NK-92 (cell line): ENCODE measurements around the gene INS.

Experiments used
- DNase-seq: peaks from one replicate; lab custom pipeline; 2025; ENCODE audit not compliant: unreplicated experiment; lab: John Stamatoyannopoulos, UW

Gene INS

GRCh38 chr11:2167141-2168045 lies 6.4 kb upstream of the INS start:
- no peak for DNase-seq

GRCh38 chr11:2166091-2166851 lies 5.3 kb upstream of the INS start:
- no peak for DNase-seq

DNA sequence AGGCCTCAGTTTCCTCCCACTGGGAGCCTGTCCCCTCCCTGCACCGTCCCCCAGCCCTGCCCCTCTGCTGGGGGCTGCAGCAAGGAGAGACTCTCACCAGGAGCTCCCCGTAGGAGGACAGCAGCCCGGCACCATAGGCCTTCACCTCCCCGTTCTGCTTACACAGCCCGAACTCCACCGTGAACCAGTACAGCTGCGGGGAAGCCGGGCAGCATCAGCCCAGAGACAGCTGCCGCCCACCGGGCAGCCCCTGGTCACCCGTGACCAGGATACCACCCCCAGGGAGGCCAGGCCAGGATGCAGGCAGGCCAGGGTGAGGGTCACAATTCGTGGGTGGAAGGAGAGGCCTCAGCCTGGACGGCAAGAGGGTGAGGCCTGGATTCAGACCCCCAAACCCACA lies 4.6 kb upstream of the INS start:
- no peak for DNase-seq

- no peak for DNase-seq
These were observed 4.0 kb upstream of the INS start for GRCh38 chr11:2164861-2165555.

- no peak for DNase-seq
These were observed 3.1 kb upstream of the INS start for GRCh38 chr11:2164081-2164480.

DNA sequence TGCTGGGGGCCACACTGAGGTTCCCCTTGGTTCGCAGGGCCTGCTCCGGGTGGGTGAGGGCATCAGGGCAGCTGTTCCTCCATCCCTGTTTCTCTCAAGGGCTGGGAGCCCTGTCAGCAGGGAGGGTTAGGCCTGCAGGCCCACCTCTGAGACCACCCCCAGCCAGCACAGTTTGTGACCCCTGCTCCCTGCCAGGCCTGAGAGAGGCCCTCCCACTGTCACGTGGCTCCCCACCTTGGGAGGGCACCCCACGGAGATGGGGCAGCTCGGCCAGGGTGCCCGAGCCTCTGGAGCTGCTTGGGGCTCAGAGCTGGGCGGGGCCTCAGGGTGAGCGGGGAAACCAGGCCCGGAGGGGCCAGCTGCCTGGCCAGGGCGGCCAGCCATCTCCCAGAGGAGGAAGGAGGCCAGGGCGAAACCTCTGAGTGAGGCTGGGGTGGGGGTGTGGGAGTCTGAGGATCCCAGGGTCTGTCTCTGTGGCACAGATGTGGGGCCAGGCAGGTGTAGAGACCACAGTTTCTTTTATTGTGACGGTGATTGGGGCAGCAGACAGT lies 2.5 kb upstream of the INS start:
- no peak for DNase-seq

- DNase-seq, result no peak
These were observed 1.2 kb downstream of the INS start for GRCh38 chr11:2159536-2160413.

DNA sequence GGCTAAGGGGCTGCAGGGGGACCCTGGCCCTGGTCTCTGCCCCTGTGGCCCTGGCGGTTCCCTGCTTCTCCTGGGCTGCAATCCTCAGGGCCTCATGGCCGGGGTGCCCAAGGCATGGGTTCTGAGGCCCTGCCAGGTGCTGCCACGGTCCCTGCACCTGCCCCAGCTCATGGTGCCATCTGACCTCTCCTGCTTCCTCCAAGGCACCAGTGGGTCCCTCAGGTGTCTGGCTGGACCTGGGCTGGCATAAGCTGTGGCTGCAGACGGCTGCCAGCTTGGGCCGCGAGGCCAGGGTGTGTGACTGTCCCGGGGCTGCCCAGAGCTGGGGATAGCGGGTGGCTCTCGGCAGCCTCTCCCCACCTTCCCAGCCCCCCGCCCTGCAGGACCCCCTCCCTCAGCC lies 2.0 kb downstream of the INS start:
- DNase-seq, result no peak

DNA sequence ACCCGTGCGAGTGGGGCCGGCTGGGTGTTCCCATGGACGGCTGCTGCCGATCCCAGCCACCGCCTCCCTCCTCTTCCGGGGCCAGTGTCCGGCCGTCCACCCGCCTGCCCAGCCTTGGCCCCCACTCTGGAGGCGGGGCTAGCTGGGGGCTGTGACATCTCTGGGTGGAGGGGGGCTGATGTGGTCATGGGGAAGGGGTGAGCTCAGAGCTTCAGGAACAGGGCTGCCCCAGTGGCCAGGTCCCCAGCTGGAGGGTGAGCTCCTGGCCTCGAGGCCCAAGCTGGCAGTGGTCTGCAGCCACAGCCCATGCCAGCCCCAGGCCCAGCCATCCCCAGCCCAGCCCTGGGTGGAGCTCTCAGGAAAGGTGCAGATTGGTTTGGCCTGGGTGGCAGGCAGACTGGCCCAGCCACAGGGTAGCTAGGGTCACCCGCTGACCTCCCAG lies 2.7 kb downstream of the INS start:
- DNase-seq, result no peak

GRCh38 chr11:2157294-2158040 lies 3.5 kb downstream of the INS start:
- DNase-seq, result no peak

GRCh38 chr11:2156416-2157182 lies 4.4 kb downstream of the INS start:
- DNase-seq, result no peak

DNA sequence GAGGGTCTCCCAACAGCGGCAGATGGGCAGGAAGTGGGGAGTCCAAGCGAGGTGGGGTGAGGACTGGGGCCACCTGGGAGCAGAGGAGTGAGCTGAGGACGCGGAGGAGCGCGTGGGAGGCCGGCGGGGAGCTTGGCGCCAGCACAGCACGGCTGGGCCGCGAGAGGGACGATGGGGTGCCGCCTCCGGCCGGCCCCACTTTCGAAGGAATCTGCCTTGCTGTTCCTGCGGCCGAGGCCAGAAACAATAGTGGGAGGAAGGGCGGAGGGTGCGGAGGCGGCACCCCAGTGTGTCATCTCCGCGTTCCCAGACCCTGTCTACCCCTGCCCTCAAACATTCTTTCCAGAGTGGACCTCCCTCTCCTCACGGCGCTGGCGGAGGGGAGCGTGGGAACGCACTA lies 5.5 kb downstream of the INS start:
- DNase-seq, result no peak

GRCh38 chr11:2154889-2155288 lies 6.1 kb downstream of the INS start:
- DNase-seq, result no peak

DNA sequence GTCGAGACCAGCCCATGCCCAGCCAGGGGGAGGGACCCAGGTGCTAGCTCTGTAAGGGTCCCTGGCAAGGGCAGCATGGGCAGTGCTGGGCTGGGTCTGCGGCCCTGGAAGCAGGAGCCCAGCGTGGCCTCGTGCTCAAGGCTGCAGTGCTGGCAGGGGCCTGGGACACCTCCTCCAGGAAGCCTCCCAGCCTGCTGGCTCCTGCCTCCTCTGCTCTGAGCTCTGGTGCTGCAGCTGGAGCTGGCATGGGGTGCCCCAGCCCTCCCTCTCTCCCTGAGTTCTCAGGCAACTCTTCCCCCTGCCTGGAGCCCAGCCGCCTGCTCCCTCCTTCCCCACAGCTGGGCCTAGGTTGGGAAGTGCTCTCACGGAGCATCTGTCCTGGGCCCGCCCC lies 6.8 kb downstream of the INS start:
- DNase-seq, result no peak

DNA sequence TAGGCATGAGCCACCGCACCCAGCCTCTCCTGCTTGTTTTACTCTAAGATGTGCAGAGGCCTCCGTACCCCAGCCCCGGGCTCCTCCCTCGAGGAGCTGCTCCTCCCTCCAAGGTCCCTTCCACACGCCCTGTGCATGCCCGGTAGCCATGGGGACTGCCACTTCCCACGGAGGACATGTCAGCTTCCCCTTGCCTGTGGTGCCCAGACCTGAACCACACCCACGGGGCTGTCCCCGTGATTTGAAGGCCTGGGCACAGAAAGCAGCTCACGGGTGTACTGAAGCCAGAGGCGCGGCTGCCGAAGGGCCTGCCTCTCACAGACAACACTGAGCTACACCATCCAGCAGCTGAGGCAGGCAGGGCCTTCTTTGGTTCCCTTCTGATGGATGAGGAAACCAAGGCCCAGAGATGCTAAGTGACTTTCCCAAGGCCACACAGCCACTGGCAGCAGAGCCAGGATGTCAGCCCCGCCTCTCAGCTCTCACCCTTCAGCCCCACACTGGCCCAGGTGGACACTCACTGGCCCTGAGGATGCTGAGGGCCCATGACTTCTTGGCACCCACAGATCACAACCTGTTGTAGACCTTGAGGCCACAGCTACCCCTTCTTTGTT lies 7.3 kb downstream of the INS start:
- DNase-seq, result no peak

DNA sequence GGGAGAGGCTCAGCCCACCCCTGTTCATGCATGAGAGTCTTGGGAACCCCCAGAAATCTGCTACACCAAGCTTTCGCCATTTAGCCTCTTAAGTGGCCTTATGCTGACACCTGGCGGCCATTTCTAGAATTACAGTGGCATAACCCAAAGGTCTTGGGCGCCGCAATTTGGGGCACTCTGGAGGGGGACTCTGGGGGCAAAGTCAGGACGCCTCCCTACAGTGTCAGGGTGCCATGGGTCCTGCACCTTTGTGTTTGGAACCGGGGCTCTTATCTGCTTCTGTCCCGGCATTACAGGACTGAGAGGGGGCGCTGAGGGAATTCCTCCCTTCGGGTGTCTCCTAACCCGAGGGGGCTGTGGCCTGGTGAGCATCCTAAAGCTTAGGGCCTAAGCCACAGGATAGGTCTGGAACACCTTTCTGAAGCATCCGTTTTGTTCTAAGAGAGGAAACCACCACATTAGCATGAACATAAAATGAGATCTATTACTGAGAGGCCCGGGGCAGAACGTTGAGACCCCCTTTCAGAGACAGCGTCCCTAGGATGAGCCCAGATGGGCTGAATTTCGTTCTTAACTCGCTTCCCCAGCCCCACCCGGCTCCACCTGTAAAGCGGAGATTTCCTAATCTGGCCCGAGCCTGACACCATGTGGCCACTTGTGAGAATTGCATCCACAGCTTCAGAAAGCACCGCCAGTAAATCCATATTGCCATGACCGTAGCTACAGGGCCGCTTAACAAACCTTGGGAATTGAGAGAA lies 9.3 kb downstream of the INS start:
- no peak for DNase-seq

DNA sequence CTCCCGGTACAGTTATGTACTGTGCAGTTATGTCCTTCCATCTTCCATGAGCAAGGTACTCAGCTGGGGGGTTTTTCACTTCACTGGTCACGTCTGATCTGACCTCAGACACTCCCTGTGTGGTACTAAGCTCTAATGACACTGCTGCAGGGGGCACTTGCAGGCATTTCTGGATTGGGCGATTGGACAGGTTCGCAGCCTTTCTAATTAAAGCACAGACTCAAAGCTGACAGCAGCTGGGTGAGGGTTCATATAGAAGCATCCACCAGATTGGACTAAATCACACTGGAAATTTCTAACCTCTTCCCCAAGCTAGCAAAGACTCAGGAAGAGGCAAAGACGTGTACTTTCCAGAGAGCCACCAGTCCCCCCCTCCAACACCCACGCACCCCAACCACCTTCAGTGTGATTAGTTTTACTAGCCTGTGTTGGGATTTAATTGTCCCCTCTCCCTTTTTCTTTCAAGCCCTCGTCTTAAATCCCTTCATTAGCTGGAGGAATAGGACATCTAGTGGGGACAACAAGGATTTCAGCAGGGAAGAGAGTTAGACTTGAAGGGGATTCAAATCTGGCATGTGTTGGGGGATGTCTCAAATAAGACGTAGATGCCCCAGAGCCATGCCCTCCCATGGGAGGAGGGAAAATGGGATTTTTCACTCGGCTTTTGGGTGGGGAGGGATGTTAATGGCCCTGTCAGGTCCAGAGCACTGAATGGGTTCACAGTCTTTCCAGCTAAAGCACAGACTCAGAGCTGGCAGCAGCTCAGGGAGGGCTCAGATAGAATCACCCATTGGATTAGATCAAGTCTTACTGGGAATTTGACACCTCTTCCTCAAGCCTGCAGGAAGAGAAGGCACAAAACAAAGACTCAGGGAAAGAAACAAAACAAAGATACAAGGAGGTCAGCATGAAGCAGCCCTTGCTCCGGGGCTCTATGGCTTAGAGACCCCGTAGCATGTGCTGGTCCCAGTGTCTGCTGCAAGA lies 10.9 kb downstream of the INS start:
- DNase-seq, result no peak
